Measurements from ENCODE around the gene COL9A1.

Gene COL9A1

GRCh38 chr6:70175770-70176169 is 127.1 kb downstream of the COL9A1 start:
- no peak overlapping the region for H3K27ac ChIP-seq (ENCODE audit: low read depth, low read length)
- H3F3A ChIP-seq (ENCODE audit: control insufficient read depth, insufficient read depth): no peaks in the 10 kb centered on the region
- no peaks in the 10 kb centered on the region for H4K20me1 ChIP-seq (ENCODE audit: control insufficient read depth, insufficient read depth, low read depth, low read length)
- H3K36me3 ChIP-seq (ENCODE audit: control insufficient read depth, low read length): no peaks in the 10 kb centered on the region
- no peak overlapping the region for H3K4me2 ChIP-seq (ENCODE audit: low read length)
- no peaks in the 10 kb centered on the region for H3K4me1 ChIP-seq (ENCODE audit: control insufficient read depth, low read length)
- no peak overlapping the region for H3K4me3 ChIP-seq (ENCODE audit: low read length)
- no peaks in the 10 kb centered on the region; the same call in 1 of the 2 replicates for H3K27me3 ChIP-seq (ENCODE audit: control insufficient read depth, low read length)
- H3K9me3 ChIP-seq (ENCODE audit: control insufficient read depth, insufficient read depth, low read length): no peaks in the 10 kb centered on the region
- TF ChIP-seq CTCF (IDR thresholded peaks at IDR 0.05; ENCODE audit: low read depth, low read length, poor library complexity, severe bottlenecking) (no peak), EZH2phosphoT487 (IDR thresholded peaks at IDR 0.05; ENCODE audit: borderline replicate concordance, low read length) (no peak)
- H3K79me2 ChIP-seq (ENCODE audit: control insufficient read depth, low read length): no peaks in the 10 kb centered on the region
- no peaks in the 10 kb centered on the region for H3K9me2 ChIP-seq (replicated peaks; ENCODE audit: control insufficient read depth, low read length)

- Histone ChIP-seq H3F3A (ENCODE audit: control insufficient read depth, insufficient read depth) (no peaks in the 10 kb centered on the region), H3K27me3 (ENCODE audit: control insufficient read depth, low read length) (peaks cover 10% of the 10 kb centered on the region), H4K20me1 (ENCODE audit: control insufficient read depth, insufficient read depth, low read depth, low read length) (no peaks in the 10 kb centered on the region), H3K27ac (ENCODE audit: low read depth, low read length) (no peak overlapping the region), H3K9me3 (ENCODE audit: control insufficient read depth, insufficient read depth, low read length) (no peaks in the 10 kb centered on the region), H3K9me2 (replicated peaks; ENCODE audit: control insufficient read depth, low read length) (no peaks in the 10 kb centered on the region), H3K4me2 (ENCODE audit: low read length) (no peak overlapping the region), H3K4me3 (ENCODE audit: low read length) (no peak overlapping the region), H3K79me2 (ENCODE audit: control insufficient read depth, low read length) (no peaks in the 10 kb centered on the region), H3K36me3 (ENCODE audit: control insufficient read depth, low read length) (no peaks in the 10 kb centered on the region), H3K4me1 (ENCODE audit: control insufficient read depth, low read length) (no peaks in the 10 kb centered on the region)
- TF ChIP-seq EZH2phosphoT487 (IDR thresholded peaks at IDR 0.05; ENCODE audit: borderline replicate concordance, low read length) (no peak), CTCF (IDR thresholded peaks at IDR 0.05; ENCODE audit: low read depth, low read length, poor library complexity, severe bottlenecking) (no peak)
Observed at GRCh38 chr6:70172252-70172651, 130.6 kb downstream of the COL9A1 start.

GRCh38 chr6:70171236-70171635 is 131.6 kb downstream of the COL9A1 start:
- Histone ChIP-seq H3K36me3 (ENCODE audit: control insufficient read depth, low read length) (no peaks in the 10 kb centered on the region), H3K4me1 (ENCODE audit: control insufficient read depth, low read length) (no peaks in the 10 kb centered on the region), H3K4me2 (ENCODE audit: low read length) (no peak overlapping the region), H3K27me3 (ENCODE audit: control insufficient read depth, low read length) (peaks cover 19% of the 10 kb centered on the region), H3K79me2 (ENCODE audit: control insufficient read depth, low read length) (no peaks in the 10 kb centered on the region), H3K9me2 (replicated peaks; ENCODE audit: control insufficient read depth, low read length) (no peaks in the 10 kb centered on the region), H3K9me3 (ENCODE audit: control insufficient read depth, insufficient read depth, low read length) (no peaks in the 10 kb centered on the region), H3K4me3 (ENCODE audit: low read length) (no peak overlapping the region), H4K20me1 (ENCODE audit: control insufficient read depth, insufficient read depth, low read depth, low read length) (no peaks in the 10 kb centered on the region), H3F3A (ENCODE audit: control insufficient read depth, insufficient read depth) (no peaks in the 10 kb centered on the region), H3K27ac (ENCODE audit: low read depth, low read length) (no peak overlapping the region)
- TF ChIP-seq EZH2phosphoT487 (IDR thresholded peaks at IDR 0.05; ENCODE audit: borderline replicate concordance, low read length): no peak
- TF ChIP-seq CTCF (IDR thresholded peaks at IDR 0.05; ENCODE audit: low read depth, low read length, poor library complexity, severe bottlenecking): no peak
